ENCODE data around the gene PEX7.
"Not testable (repeated sequence)": the region's sequence is repeated elsewhere in the genome, so short reads cannot be mapped to it uniquely, and the experiment has no call there.

PEX7 gene

GRCh38 chr6:136840276-136841001, 18.0 kb downstream of the PEX7 start:
- DNase-seq (ENCODE audit: low spot score), result no peak

GRCh38 chr6:136843210-136843609, 20.8 kb downstream of the PEX7 start:
- DNase-seq (ENCODE audit: low spot score), result no peak

GRCh38 chr6:136846046-136846445, 23.7 kb downstream of the PEX7 start:
- peak; percentile 61 for DNase-seq (ENCODE audit: low spot score)

- not testable (repeated sequence) for DNase-seq (ENCODE audit: low spot score)
Observed at GRCh38 chr6:136846477-136846876, 24.1 kb downstream of the PEX7 start.

GRCh38 chr6:136849979-136850563, 27.7 kb downstream of the PEX7 start:
- DNase-seq (ENCODE audit: low spot score), result not testable (repeated sequence)

- DNase-seq (ENCODE audit: low spot score), result no peak
Observed at GRCh38 chr6:136859430-136859829, 37.0 kb downstream of the PEX7 start.

- peak; percentile 22 for DNase-seq (ENCODE audit: low spot score)
Observed at GRCh38 chr6:136860043-136860442, 37.7 kb downstream of the PEX7 start.

GRCh38 chr6:136862662-136863061, 40.3 kb downstream of the PEX7 start:
- DNase-seq (ENCODE audit: low spot score), result no peak

GRCh38 chr6:136863752-136864151, 41.4 kb downstream of the PEX7 start:
- no peak for DNase-seq (ENCODE audit: low spot score)

- DNase-seq (ENCODE audit: low spot score), result no peak
Observed at GRCh38 chr6:136864676-136865075, 42.3 kb downstream of the PEX7 start.

GRCh38 chr6:136866872-136867416, 44.6 kb downstream of the PEX7 start:
- DNase-seq (ENCODE audit: low spot score), result no peak

GRCh38 chr6:136869451-136869850, 47.1 kb downstream of the PEX7 start:
- no peak for DNase-seq (ENCODE audit: low spot score)

- DNase-seq (ENCODE audit: low spot score), result no peak
Observed at GRCh38 chr6:136873748-136874147, 51.4 kb downstream of the PEX7 start.

- DNase-seq (ENCODE audit: low spot score), result not testable (repeated sequence)
Observed at GRCh38 chr6:136876469-136876868, 54.1 kb downstream of the PEX7 start.

GRCh38 chr6:136880748-136881460, 58.5 kb downstream of the PEX7 start:
- DNase-seq (ENCODE audit: low spot score), result no peak

GRCh38 chr6:136886091-136886490, 63.7 kb downstream of the PEX7 start:
- DNase-seq (ENCODE audit: low spot score), result no peak

- no peak for DNase-seq (ENCODE audit: low spot score)
Observed at GRCh38 chr6:136887953-136888352, 65.6 kb downstream of the PEX7 start.

- no peak for DNase-seq (ENCODE audit: low spot score)
Observed at GRCh38 chr6:136889271-136890193, 67.1 kb downstream of the PEX7 start.

GRCh38 chr6:136890194-136890839, 67.9 kb downstream of the PEX7 start:
- no peak for DNase-seq (ENCODE audit: low spot score)

- DNase-seq (ENCODE audit: low spot score), result no peak
Observed at GRCh38 chr6:136890986-136891385, 68.6 kb downstream of the PEX7 start.

- no peak for DNase-seq (ENCODE audit: low spot score)
Observed at GRCh38 chr6:136893187-136893586, 70.8 kb downstream of the PEX7 start.

Data from kidney tubule cell (primary cell).